ENCODE data around the gene LRRC36.
"Not testable (repeated sequence)": the region's sequence is repeated elsewhere in the genome, so short reads cannot be mapped to it uniquely, and the experiment has no call there.

DNA sequence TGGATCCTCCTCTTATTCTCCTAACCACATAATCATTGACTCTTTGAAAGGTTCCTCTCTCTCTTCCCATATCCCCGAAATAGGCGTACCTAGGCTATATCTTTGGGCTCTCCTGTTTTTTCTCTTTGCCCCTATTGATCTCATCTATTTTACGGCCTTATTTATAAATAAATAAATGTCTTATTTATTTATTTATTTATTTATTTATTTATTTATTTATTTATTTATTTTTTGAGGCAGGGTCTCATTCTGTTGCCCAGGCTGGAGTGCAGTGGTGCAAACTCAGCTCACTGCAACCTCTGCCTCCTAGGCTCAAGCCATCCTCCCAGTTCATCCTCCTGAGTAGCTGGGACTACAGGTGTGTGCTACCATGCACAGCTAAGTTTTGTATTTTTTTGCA is 25.8 kb downstream of the LRRC36 start:
- TF ChIP-seq, protein P1, sequence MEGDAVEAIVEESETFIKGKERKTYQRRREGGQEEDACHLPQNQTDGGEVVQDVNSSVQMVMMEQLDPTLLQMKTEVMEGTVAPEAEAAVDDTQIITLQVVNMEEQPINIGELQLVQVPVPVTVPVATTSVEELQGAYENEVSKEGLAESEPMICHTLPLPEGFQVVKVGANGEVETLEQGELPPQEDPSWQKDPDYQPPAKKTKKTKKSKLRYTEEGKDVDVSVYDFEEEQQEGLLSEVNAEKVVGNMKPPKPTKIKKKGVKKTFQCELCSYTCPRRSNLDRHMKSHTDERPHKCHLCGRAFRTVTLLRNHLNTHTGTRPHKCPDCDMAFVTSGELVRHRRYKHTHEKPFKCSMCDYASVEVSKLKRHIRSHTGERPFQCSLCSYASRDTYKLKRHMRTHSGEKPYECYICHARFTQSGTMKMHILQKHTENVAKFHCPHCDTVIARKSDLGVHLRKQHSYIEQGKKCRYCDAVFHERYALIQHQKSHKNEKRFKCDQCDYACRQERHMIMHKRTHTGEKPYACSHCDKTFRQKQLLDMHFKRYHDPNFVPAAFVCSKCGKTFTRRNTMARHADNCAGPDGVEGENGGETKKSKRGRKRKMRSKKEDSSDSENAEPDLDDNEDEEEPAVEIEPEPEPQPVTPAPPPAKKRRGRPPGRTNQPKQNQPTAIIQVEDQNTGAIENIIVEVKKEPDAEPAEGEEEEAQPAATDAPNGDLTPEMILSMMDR (IDR thresholded peaks at IDR 0.05 in 4 of 5, conservative IDR thresholded peaks at IDR 0.05 in 1 of 5), result not testable (repeated sequence)
- not testable (repeated sequence) for TF ChIP-seq POLR2A (IDR thresholded peaks at IDR 0.05)
